LNCaP clone FGC (cell line): Measurements from ENCODE around the gene DNAH2.

Experiments
- DNase-seq: peaks from one replicate; pipeline ENCODE4 v3.0.0-alpha.2; 2011; ENCODE audit warnings: low read depth
- H3K4me3 ChIP-seq: 2 replicates; pipeline ENCODE4 v1.5.1; 2011; ENCODE audit warnings: mild to moderate bottlenecking, low read depth, low read length, control low read depth
- CTCF ChIP-seq: IDR thresholded peaks from 2 replicates; pipeline ENCODE4 v1.5.1; 2012; ENCODE audit warnings: mild to moderate bottlenecking; ENCODE audit not compliant: control insufficient read depth, insufficient read depth; ENCODE audit errors: extremely low read depth

DNAH2 gene

GRCh38 chr17:7817643-7817964 is 100.1 kb downstream of the DNAH2 start:
- DNase-seq: no peak
- H3K4me3 ChIP-seq: no peak overlapping the region
- no peak for TF ChIP-seq CTCF

GRCh38 chr17:7818026-7818425 is 100.5 kb downstream of the DNAH2 start:
- no peak for DNase-seq
- no peak for TF ChIP-seq CTCF
- no peak overlapping the region for H3K4me3 ChIP-seq

GRCh38 chr17:7818746-7819645 is 101.5 kb downstream of the DNAH2 start:
- TF ChIP-seq CTCF: no peak
- no peak overlapping the region for H3K4me3 ChIP-seq
- DNase-seq: no peak

GRCh38 chr17:7820231-7820630 is 102.7 kb downstream of the DNAH2 start:
- DNase-seq: no peak
- no peak overlapping the region for H3K4me3 ChIP-seq
- no peak for TF ChIP-seq CTCF

GRCh38 chr17:7822126-7822525 is 104.6 kb downstream of the DNAH2 start:
- no peak for TF ChIP-seq CTCF
- no peak for DNase-seq
- H3K4me3 ChIP-seq: no peak overlapping the region

- H3K4me3 ChIP-seq: no peak overlapping the region
- DNase-seq: no peak
- no peak for TF ChIP-seq CTCF
These were observed 106.0 kb downstream of the DNAH2 start for GRCh38 chr17:7823581-7824001.
